Lung (tissue), 12 donors: ENCODE measurements around the gene BMI1. TPM values are rescaled to one million over a fixed set of nuclear protein-coding genes. Genes with fewer than 3 reads are reported as not detected.

Experiments used
- ATAC-seq: fragments of 200-7000 bp; cut with Tn5 transposase; one replicate; pipeline ENCODE4 v1.9.1; 2020; ENCODE audit warnings: moderate number of reproducible peaks; ENCODE audit not compliant: insufficient read depth, low FRiP score
- DNase-seq, 3 donors: peaks; one replicate each; pipeline ENCODE4 v3.0.0-alpha.2; 2013 to 2017
- H3K27ac ChIP-seq, 2 donors: one replicate each; pipeline ENCODE4 v1.5.1; 2013; ENCODE audit warnings: mild to moderate bottlenecking in 2 of 2, moderate library complexity in 2 of 2, control low read depth in 1 of 2, inconsistent platforms in 1 of 2, low read depth in 1 of 2, low read length in 1 of 2
- H3K27me3 ChIP-seq, 3 donors: one replicate each; pipeline ENCODE4 v1.5.1; 2013; ENCODE audit warnings: low read length in 2 of 3; ENCODE audit not compliant: control insufficient read depth in 3 of 3, insufficient read depth in 3 of 3
- H3K36me3 ChIP-seq, 4 donors: one replicate each; pipeline ENCODE4 v1.5.1; 2013; ENCODE audit warnings: low read length in 4 of 4, mild to moderate bottlenecking in 1 of 4, moderate library complexity in 1 of 4; ENCODE audit not compliant: control insufficient read depth in 4 of 4, insufficient read depth in 4 of 4
- H3K4me1 ChIP-seq, 5 donors: one replicate each; pipeline ENCODE4 v1.5.1; 2013; ENCODE audit warnings: low read length in 5 of 5, mild to moderate bottlenecking in 2 of 5, moderate library complexity in 1 of 5; ENCODE audit not compliant: control insufficient read depth in 5 of 5, insufficient read depth in 5 of 5
- H3K4me3 ChIP-seq: one replicate; pipeline ENCODE4 v1.5.1; 2013; ENCODE audit warnings: mild to moderate bottlenecking, control low read depth, moderate library complexity
- H3K9ac ChIP-seq, 2 donors: one replicate each; pipeline ENCODE4 v1.5.1; 2013; ENCODE audit warnings: low read length in 2 of 2, control low read depth in 1 of 2; ENCODE audit not compliant: insufficient read depth in 1 of 2
- H3K9me3 ChIP-seq, 4 donors: one replicate each; pipeline ENCODE4 v1.5.1; 2013; ENCODE audit warnings: low read length in 3 of 4, mild to moderate bottlenecking in 1 of 4, moderate library complexity in 1 of 4; ENCODE audit not compliant: control insufficient read depth in 4 of 4, insufficient read depth in 3 of 4
- WGBS, 2 donors: extraction: QIAGEN DNeasy Blood & Tissue Kit; methylation state at CpG; one replicate each; pipeline ENCODE4 v1.1.7; 2013; 5-methylcytosine and 5-hydroxymethylcytosine counted together
- polyA plus RNA-seq, 2 donors: library from polyadenylated mRNA; stranded (reverse); fragments of 200-250 nt; gene quantifications; one replicate each; pipeline ENCODE4 v1.2.1, GENCODE V29; 2013
- total RNA-seq, 2 donors: library from RNA; depleted of rRNA in 1 of 2; stranded (reverse); fragments of >200 nt in 1 of 2; gene quantifications; one replicate each; pipeline ENCODE4 v1.2.1, GENCODE V29; 2014 to 2021
- TF ChIP-seq, protein P1 (sequence below): IDR thresholded peaks from 2 replicates; pipeline ENCODE4 v1.5.1; 2012; ENCODE audit warnings: mild to moderate bottlenecking; ENCODE audit errors: control extremely low read depth, extremely low read depth
- donor health status: control.
- donor health status: control.
- donor health status: Bipolar disorder and iron deficiency.
- donor health status: healthy.
- donor health status: DM: yes; HTN: yes; CAD: no.

BMI1 gene
- total and polyA plus RNA-seq, 4 donors = 21.9 to 81.1 (median 31.6) TPM

DNA sequence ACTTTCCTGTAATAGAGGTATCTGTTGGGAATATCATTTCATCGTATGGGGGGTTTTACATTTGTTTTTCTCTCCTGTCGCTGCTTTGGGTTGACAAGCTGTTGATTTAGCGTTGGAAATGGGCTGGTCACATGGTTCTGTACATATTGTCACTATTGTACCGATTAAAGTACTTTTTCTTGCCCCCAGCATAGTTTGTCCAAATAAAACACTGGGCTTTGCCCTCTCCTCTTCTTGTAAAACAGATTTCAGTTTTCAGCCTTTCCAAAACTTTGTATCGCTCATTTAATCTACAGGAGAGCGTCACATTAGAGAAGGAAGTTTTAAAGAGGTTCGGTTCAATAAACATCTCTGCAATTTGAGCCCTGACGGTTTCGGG is 4.0 kb downstream of the BMI1 start:
- peaks cover 0 to 26% (median 24%) of the 10 kb centered on the region in 3 donors for H3K27me3 ChIP-seq
- peaks cover 2 to 15% (median 7%) of the 10 kb centered on the region in 4 donors for H3K36me3 ChIP-seq
- peak overlapping the region in 1 of 2 donors; percentile 56 for H3K9ac ChIP-seq
- WGBS, 2 donors = 2% methylated on average over 9 of the region's 9 CpGs
- H3K9me3 ChIP-seq = peaks cover 0 to 1% (median 0%) of the 10 kb centered on the region in 4 donors
- peak overlapping the region; percentile 56 for H3K4me3 ChIP-seq
- H3K4me1 ChIP-seq = peaks cover 0 to 33% (median 12%) of the 10 kb centered on the region in 5 donors
- TF ChIP-seq, protein P1, sequence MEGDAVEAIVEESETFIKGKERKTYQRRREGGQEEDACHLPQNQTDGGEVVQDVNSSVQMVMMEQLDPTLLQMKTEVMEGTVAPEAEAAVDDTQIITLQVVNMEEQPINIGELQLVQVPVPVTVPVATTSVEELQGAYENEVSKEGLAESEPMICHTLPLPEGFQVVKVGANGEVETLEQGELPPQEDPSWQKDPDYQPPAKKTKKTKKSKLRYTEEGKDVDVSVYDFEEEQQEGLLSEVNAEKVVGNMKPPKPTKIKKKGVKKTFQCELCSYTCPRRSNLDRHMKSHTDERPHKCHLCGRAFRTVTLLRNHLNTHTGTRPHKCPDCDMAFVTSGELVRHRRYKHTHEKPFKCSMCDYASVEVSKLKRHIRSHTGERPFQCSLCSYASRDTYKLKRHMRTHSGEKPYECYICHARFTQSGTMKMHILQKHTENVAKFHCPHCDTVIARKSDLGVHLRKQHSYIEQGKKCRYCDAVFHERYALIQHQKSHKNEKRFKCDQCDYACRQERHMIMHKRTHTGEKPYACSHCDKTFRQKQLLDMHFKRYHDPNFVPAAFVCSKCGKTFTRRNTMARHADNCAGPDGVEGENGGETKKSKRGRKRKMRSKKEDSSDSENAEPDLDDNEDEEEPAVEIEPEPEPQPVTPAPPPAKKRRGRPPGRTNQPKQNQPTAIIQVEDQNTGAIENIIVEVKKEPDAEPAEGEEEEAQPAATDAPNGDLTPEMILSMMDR = no peak
- DNase-seq = peak in 1 of 3 donors; percentile 60
- peak overlapping the region in 1 of 2 donors; percentile 53 for H3K27ac ChIP-seq
- no peak for ATAC-seq

DNA sequence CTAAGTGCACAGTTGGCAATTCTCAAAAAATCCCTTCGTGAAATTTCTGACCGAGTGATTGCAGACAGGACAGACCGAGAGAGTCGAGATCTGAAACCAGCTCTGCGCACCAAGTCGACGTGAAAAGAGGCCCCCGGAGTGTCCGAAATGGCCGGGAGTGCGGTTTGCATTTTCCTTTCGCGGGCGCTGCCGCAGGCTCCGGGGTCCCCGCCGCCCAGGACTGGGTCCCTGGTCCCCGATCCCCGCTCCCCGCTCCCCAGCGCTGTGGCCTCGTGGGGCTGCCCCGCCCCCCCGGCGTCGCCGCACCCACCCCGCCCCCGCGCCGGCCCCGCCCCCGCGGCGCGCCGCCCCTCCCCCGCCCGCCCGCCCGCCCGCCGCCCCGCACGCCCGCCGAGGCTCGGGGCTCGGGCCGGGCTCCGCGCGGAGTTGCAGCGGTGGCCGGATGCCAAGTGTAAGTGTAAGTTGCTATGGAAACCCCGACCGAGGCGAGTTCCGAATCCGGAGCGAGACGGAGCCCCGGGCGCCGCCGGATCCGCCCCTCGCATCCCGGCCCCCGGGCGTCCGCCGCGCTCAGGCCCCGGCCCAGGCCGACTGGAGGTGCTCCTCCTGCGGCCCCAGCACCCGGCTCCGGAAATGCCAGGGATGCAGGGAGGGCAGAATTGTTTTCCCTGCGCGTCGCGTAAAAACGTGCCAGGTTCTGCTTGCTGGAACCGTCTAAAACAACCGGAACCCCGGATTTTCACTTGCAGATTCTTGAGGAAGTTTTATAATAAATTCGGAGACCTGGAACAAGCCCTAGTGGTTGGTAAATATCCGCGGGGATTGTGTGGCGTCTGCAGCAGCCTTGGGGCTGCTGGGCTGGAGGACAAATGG is 4.6 kb downstream of the BMI1 start:
- peak overlapping the region in 1 of 2 donors; percentile 56 for H3K9ac ChIP-seq
- peak overlapping the region; percentile 56 for H3K4me3 ChIP-seq
- 0 to 1% methylated on average over 37 to 92 of the region's 92 CpGs for WGBS, 2 donors
- peaks cover 0 to 30% (median 10%) of the 10 kb centered on the region in 5 donors for H3K4me1 ChIP-seq
- peak; percentile 86 to 87 (median 86) for DNase-seq
- H3K9me3 ChIP-seq = peaks cover 0 to 1% (median 0%) of the 10 kb centered on the region in 4 donors
- peak overlapping the region; percentile 36 to 58 for H3K27ac ChIP-seq
- TF ChIP-seq, protein P1 = no peak
- peak; percentile 30 for ATAC-seq
- peaks cover 0 to 26% (median 24%) of the 10 kb centered on the region in 3 donors for H3K27me3 ChIP-seq
- peaks cover 2 to 16% (median 10%) of the 10 kb centered on the region in 4 donors for H3K36me3 ChIP-seq

DNA sequence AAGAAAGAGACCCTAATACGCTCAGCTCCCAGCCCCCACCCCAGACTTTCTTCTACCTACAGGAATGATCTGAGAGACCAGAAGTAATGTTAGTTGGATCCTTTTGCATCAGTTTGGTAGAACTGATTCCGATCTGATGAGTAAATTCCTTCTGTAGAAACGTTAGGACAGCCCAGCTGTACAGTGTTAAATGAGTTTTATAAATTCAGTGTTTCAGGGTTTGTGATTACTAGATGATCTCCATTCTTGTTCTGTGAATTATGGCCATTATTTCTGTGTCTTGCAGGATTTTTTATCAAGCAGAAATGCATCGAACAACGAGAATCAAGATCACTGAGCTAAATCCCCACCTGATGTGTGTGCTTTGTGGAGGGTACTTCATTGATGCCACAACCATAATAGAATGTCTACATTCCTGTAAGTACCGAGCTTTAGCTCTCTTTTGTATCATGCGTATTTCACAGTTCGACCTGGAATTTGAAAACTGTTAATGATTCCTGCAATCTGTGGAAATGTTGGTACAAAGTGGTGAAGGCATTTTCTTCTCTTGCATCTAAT is 5.3 kb downstream of the BMI1 start:
- peak overlapping the region; percentile 36 to 58 for H3K27ac ChIP-seq
- ATAC-seq (no peak), DNase-seq (no peak)
- peaks cover 0 to 1% (median 0%) of the 10 kb centered on the region in 4 donors for H3K9me3 ChIP-seq
- 65% methylated on average over 8 of the region's 8 CpGs for WGBS, 2 donors
- H3K27me3 ChIP-seq = peaks cover 0 to 26% (median 24%) of the 10 kb centered on the region in 3 donors
- no peak overlapping the region for H3K9ac ChIP-seq
- TF ChIP-seq, protein P1 = no peak
- peak overlapping the region; percentile 29 for H3K4me3 ChIP-seq
- H3K36me3 ChIP-seq = peaks cover 2 to 16% (median 10%) of the 10 kb centered on the region in 4 donors
- peaks cover 0 to 30% (median 10%) of the 10 kb centered on the region in 5 donors for H3K4me1 ChIP-seq
